ENCODE data around the gene ORC3. TPM values are rescaled to one million over a fixed set of nuclear protein-coding genes. Genes with fewer than 3 reads are reported as not detected.
"Not testable (repeated sequence)": the region's sequence is repeated elsewhere in the genome, so short reads cannot be mapped to it uniquely, and the experiment has no call there.

Gene ORC3
- total RNA-seq, 1 donor from 2014 or later, result 12.1 TPM

DNA sequence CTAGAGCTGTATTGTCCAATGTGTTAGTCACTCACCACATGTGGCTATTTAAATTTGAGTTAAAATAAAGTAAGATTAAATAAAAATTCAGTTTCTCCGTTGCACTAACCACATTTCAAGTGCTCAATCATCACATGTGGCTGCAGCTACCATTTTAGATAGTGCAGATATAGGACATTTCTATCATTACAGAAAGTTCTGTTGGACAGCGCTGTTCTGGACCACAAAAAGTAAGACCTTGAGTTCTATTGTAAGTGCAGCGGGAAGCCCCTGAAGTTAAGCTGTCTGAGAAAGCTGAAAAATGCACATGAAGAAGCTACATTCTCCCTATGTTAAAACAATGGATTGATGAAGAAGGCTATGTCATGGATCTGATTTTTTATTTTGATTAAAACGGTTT is 1.1 kb downstream of the ORC3 start:
- no peak for DNase-seq (ENCODE audit: low read depth in 2 of 2)

- DNase-seq (ENCODE audit: low read depth in 2 of 2), result no peak
Observed at GRCh38 chr6:87600576-87600975, 10.6 kb downstream of the ORC3 start.

GRCh38 chr6:87606199-87606598 is 16.3 kb downstream of the ORC3 start:
- DNase-seq (ENCODE audit: low read depth in 2 of 2), result no peak

GRCh38 chr6:87608802-87609201 is 18.9 kb downstream of the ORC3 start:
- no peak for DNase-seq (ENCODE audit: low read depth in 2 of 2)

- not testable (repeated sequence) for DNase-seq (ENCODE audit: low read depth in 2 of 2)
Observed at GRCh38 chr6:87613018-87613417, 23.1 kb downstream of the ORC3 start.

DNA sequence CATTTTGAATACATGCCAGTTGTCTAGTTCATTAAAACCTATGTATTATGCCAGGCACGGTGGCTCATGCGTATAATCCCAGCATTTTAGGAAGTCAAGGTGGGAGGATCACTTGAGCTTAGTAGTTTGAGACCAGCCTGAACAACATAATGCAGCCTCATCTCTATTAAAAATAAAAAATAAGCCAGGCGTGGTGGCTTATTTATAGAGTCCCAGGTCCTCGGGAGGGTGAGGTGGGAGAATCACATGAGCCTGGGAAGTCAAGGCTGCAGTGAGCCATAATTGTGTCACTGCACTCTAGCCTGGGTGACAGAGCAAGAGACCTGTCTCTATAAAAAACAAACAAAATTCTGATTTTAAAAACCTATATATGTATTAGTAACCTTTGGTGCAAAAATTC is 27.5 kb downstream of the ORC3 start:
- DNase-seq (ENCODE audit: low read depth in 2 of 2), result no peak

DNA sequence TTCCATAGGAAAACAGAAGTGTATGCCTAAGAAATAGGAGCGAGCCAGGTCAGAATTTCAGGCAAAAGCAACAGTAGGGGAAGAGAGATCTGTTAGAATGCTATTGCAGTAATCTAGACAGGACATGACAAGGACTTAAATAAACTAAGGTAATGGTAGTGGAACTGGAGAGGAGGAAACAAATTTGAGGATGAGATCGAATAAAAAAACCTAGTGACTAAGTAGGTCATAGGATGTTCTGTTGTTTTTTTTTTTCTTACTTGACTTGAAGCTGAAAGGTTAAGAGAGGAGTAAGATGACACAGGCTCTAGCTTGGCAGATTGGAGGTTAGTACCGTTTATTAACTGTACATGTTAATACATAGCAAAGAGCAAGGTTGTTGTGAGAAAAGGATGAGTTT is 28.6 kb downstream of the ORC3 start:
- DNase-seq (ENCODE audit: low read depth in 2 of 2), result no peak

DNA sequence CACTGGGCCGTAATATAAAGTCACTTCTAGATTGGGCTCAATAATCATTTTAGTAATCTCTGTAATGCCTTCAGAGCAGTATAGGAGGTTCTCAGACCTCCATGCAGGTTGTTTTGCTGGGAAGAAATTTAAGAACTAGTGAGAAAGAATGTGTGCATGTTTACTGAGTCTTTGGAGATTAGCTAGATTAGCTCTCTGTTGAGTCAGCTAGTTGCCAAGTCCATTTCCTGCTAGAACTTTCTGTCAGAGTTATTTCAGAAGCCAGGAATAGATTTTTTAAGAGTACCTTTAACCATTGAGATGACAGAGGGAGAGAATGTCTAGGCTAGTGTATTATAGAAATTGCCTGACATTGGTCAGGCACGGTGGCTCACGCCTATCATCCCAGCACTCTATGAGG is 33.3 kb downstream of the ORC3 start:
- peak in 1 of 2 donors; percentile 32 for DNase-seq (ENCODE audit: low read depth in 2 of 2)

DNA sequence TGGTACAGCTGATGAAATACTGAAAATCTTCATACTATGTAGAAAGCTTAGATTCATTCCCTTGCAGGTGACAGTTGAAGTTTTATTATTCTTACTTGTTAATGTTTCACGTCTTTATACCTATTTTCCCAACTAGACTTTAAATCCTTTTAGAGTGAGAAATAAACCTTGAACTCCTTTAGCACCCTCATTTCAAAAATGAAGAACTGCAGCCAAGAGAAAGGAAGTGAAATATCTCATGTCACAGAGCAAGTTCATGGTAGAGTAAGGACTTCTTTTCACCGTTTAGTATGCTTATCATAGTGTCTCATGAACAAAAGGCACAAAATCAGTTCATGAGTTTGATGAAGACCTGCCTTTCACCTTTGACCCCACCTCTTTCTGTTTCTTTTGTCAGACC is 38.5 kb downstream of the ORC3 start:
- DNase-seq (ENCODE audit: low read depth in 2 of 2), result no peak

DNA sequence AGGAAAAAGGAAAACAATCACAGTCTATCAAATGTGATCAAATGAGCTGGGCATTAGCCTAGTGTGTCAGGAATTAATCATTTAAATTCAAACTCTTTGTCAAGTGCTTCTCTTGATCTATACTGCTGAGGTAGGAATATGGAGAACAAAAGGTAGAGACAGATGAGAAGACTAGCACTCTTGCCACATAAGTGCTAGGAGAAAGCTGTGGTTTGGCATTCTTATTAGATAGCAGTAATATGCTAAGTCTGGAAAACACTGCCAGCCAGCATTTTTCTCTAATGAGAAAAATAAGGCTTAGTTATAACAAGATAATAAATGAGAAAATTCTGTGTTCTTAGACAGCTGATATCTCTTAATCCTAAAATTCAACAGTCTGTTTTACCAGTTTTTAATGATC is 38.9 kb downstream of the ORC3 start:
- DNase-seq (ENCODE audit: low read depth in 2 of 2), result no peak

DNA sequence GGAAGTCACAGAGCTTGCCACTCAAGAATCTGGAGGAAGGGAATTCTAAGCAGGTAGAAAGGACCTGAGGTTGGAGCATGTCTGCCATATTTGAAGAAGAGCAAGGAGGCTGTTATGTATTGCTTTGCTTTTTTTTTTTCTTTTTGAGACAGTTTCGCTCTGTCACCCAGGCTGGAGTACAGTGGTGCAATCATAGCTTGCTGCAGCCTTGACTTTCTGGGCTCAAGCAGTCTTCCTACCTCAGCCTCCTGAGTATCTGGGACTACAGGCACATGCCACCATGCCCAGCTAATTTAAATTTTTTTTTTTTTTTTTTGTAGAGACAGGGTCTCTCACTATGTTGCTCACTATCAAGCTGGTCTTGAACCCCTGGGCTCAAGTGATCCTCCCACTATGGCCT is 40.8 kb downstream of the ORC3 start:
- no peak for DNase-seq (ENCODE audit: low read depth in 2 of 2)

DNA sequence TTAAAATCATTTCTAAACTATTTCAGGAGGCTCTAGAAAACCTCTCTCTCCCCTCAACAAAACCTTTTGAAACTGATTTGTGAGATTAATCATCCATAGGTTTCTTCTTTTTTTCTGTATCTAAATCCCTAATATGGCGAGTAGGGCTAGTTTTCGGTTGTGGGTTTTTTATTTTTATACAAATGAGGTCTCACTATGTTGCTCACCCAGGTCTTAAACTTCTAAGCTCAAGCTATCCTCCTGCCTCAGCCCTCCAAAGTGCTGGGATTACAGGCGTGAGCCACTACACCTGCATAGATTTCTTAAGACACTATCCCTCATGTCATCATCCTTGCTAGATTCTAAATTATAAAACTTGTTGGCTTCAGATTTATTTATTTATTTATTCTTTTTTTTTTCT is 43.9 kb downstream of the ORC3 start:
- DNase-seq (ENCODE audit: low read depth in 2 of 2), result no peak

DNA sequence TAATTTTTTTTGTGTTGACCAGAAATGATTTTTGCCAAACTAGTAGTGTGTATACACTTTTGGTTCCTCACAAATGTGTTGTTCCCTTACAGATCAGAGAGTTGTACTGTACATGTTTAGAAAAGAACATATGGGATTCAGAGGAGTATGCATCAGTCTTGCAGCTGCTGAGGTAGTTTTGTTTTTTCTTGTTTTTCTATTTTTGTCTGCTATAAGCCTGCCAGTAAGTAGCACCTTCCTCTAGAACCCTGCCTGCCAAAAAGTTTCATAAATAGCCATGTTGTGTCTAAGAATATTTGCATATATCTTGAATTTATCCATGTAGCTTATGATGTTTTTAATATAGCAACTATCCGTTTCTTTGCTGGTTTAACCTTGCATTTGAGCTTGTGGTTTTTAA is 46.4 kb downstream of the ORC3 start:
- no peak for DNase-seq (ENCODE audit: low read depth in 2 of 2)

- no peak for DNase-seq (ENCODE audit: low read depth in 2 of 2)
Observed at GRCh38 chr6:87637106-87637505, 47.2 kb downstream of the ORC3 start.

DNA sequence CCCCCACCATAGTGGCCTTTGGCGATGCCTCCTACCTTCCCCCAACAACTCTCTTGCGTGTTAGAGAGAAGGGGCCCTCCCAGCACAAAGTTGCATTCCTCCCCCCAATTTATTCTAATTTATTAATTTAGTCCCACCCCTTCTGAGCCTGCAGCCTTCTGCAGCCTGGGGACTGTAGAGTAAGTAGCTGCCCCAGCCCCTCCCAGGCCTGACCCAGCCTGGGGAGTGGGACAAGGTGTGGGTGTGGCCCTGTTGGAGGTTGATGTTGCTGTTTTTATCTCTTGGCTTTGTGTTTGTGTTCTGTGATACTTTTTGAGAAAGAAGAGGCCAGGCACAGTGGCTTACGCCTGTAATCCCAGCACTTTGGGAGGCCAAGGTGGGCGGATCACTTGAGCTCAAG is 49.4 kb downstream of the ORC3 start:
- DNase-seq (ENCODE audit: low read depth in 2 of 2), result no peak

- no peak for DNase-seq (ENCODE audit: low read depth in 2 of 2)
Observed at GRCh38 chr6:87641065-87641692, 51.2 kb downstream of the ORC3 start.

DNA sequence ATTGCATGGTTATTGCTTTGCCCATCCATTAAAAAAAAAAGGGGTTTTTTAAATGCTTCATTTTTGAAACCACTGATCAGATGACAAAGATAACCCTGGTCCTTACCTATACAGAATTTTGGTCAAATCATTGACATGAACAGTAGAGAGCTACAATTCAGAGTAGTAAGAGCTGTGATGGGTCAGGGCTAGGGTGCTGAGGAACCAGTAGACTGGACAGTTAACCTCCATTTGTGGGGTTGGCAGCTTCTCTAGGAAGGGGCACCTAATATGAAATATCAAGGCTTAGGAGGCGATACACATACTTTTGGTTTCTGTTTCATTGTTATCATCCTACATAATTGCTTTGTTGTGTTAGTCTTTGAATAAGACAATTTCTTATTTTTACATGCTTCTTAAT is 55.1 kb downstream of the ORC3 start:
- DNase-seq (ENCODE audit: low read depth in 2 of 2), result peak in 1 of 2 donors; percentile 12

DNA sequence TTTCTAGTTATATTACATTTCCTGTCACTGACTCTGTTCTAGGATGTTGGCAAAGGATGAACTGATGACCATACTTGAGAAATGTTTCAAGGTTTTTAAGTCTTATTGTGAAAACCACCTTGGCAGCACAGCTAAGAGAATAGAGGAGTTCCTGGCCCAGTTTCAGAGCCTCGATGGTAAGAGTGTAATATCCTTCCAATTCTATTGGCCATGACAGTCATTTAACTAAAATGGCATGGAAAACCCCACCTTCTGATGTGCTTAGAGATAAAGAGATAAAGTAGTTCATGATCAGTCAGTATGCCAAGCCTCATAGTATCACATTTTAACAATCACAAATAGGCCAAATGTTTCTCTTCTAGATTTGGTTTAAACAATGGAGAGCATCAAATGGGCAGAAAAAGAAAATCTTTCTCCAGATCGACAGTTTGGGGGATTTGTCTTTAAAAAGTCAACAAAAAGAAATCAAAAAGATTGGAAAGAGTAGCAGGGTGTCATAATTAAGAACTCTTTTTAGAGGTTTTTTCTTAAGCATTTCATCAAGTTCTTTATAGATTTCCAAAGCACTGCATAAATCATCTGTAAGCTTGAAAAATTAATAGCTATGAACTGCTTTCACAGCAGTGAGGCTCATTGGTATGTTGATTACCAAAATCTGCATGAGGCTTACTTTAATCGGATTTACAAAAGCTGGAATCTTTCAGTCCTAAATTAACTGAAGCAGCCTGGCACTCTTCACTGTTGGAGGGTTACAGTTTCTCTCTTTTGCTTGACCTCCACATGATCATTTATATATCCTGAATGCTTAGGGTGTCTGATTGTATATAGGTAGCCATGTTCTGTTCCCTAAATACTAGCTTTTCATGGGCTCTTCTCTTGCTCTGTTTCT is 63.4 kb downstream of the ORC3 start:
- no peak for DNase-seq (ENCODE audit: low read depth in 2 of 2)

DNA sequence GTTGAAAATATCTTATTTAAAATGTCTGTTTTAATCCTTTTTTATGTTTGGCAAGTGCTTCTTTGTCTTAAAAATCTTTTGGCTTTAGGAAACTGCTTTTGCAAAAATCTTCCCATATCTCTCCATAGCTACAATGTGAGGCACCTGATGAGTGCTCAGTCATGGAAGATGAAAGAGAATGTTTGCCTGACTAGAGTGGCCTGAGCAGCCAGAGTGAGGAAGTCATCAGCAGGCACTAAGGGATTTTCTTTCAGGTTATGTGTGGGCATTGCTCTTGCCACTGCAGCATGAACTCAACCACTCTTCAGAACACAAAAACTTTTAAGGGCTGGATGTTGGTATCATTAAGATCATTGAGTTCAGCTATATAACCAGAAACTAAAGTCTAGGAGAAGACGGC is 64.2 kb downstream of the ORC3 start:
- no peak for DNase-seq (ENCODE audit: low read depth in 2 of 2)

DNA sequence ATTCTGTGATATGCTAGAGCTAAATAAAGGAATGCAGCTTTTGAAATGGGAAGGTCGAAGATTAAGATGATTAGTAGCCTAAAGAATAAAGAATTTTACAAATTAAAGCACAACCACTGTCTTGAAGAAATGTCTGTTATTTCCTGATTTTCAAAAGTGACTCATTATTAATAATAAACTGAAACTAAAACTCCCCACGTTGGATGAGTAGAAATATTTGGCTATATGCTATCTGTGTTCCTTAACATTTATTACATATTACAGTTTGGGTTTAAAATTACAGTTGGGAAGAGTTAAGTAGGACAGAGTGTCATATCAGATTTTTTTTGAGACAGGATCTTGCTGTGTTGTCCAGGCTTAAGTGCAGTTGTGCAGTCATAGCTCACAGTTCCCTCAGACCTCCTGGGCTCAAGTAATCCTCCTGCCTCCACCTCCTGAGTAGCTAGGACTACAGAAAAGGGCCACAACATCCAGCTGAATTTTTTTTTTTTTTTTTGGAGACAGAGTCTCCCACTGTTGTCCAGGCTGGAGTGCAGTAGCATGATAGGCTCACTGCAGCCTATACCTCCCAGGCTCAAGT is 65.0 kb downstream of the ORC3 start:
- DNase-seq (ENCODE audit: low read depth in 2 of 2), result no peak

- DNase-seq (ENCODE audit: low read depth in 2 of 2), result no peak
Observed at GRCh38 chr6:87655824-87656223, 65.9 kb downstream of the ORC3 start.

DNA sequence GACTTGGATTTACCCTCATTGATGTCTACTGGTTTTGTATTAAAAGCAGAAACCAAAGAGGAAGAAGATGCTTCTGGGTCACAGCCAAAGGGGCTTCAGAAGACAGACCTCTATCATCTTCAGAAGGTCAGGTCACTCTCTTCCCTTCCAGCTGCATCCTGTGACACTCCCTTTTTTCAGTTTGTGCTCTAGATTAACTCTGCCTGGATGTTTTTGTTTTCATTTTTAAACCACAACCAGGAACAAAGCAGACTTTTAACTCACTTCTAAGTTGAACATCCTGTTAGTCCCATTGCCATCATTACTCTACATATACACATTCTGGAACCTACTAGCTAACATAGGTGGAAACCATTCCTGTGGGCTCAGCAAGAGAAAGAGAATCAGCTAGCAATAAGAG is 66.9 kb downstream of the ORC3 start:
- DNase-seq (ENCODE audit: low read depth in 2 of 2), result peak; percentile 3 to 40

GRCh38 chr6:87658516-87658915 is 68.6 kb downstream of the ORC3 start:
- DNase-seq (ENCODE audit: low read depth in 2 of 2), result peak in 1 of 2 donors; percentile 6
